ENCODE data around the gene GBX1. TPM values are rescaled to one million over a fixed set of nuclear protein-coding genes. Genes with fewer than 3 reads are reported as not detected.

Gene GBX1
- total and polyA plus RNA-seq, 2 donors: not detected

DNA sequence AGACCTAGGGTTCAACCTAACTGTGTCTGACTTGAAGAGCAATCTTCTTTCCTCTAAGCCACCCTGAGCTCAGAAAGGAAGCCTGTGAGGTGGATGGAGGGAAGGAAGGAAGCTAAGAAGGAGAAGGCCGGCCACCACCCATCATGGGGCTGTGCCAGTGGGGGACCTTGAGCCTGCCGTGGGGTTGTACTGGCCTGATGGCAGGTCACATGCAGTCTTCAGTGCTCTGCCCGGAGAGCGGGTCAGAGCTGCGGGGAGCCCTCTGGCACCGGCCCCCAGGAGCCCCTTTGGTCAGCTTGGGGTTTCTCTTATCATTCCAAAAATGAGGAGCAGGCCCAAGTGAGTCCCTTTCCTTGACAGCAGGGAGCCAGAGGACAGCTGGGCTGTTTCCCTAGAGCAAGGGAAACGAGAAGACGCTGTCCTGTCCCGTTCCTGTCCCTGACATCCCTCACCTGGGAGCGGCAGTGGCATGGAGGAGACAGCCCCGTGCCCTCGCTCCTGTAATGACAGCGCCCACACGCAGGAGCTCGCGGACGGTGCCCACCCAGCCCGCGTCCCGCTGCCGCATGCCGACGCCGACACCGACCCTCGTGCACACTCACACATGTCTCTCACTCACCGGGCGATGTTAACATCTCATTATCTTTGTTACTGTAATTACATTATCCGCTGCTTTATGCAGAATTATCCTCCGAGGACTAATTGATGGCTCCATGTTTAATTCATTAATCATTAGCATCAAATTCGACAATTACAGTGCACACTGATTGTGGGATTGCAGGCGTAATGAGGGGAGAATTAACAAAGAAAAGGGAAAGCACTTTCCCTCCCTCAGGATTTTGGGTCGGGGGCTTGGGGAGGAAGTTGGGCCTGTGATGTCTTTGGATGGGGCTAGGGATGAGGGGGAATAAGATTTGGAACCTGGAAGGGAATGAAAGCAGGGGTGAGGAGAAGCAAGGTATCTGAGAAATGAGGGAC is 31.3 kb downstream of the GBX1 start:
- Histone ChIP-seq H3K4me3 (ENCODE audit: low read depth, low read length) (no peak overlapping the region), H3K4me1 (ENCODE audit: insufficient read depth) (no peaks in the 10 kb centered on the region), H3K36me3 (ENCODE audit: insufficient read depth) (peaks cover 10% of the 10 kb centered on the region), H3K27ac (ENCODE audit: low read depth) (no peak overlapping the region)
- WGBS: 91% methylated on average over 33 of the region's 33 CpGs
- no peak for DNase-seq (ENCODE audit: extremely low spot score)

DNA sequence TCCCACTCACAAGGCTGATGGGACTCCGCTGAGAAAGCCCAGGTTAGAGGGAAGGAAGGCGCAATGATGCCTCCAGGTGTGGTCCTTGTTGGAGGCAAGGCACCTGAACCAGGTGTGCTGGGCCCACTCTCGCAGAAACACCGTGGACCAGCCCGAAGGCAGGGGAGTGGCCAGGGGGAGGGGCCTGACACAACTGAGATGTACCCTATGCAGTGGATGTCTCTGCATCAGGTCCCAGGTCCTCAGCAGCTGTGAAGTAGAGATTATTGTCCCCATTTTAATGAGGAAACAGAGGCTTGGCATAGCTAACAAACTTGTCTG is 32.0 kb downstream of the GBX1 start:
- no peak for DNase-seq (ENCODE audit: extremely low spot score)
- H3K4me1 ChIP-seq (ENCODE audit: insufficient read depth): no peaks in the 10 kb centered on the region
- WGBS: 92% methylated on average over 5 of the region's 5 CpGs
- no peak overlapping the region for H3K27ac ChIP-seq (ENCODE audit: low read depth)
- H3K4me3 ChIP-seq (ENCODE audit: low read depth, low read length): no peak overlapping the region
- H3K36me3 ChIP-seq (ENCODE audit: insufficient read depth): peaks cover 10% of the 10 kb centered on the region

- Histone ChIP-seq H3K36me3 (ENCODE audit: insufficient read depth) (peaks cover 10% of the 10 kb centered on the region), H3K27ac (ENCODE audit: low read depth) (no peak overlapping the region), H3K4me1 (ENCODE audit: insufficient read depth) (no peaks in the 10 kb centered on the region), H3K4me3 (ENCODE audit: low read depth, low read length) (no peak overlapping the region)
- WGBS: 94% methylated on average over 14 of the region's 14 CpGs
- DNase-seq (ENCODE audit: extremely low spot score): no peak
Observed at GRCh38 chr7:151134743-151135524, 32.6 kb downstream of the GBX1 start.

- DNase-seq (ENCODE audit: extremely low spot score): no peak
- H3K36me3 ChIP-seq (ENCODE audit: insufficient read depth): peaks cover 10% of the 10 kb centered on the region
- no peaks in the 10 kb centered on the region for H3K4me1 ChIP-seq (ENCODE audit: insufficient read depth)
- H3K4me3 ChIP-seq (ENCODE audit: low read depth, low read length): no peak overlapping the region
- 91% methylated on average over 24 of the region's 24 CpGs for WGBS
- H3K27ac ChIP-seq (ENCODE audit: low read depth): no peak overlapping the region
Observed at GRCh38 chr7:151133986-151134742, 33.3 kb downstream of the GBX1 start.

GRCh38 chr7:151133266-151133985 is 34.1 kb downstream of the GBX1 start:
- Histone ChIP-seq H3K4me1 (ENCODE audit: insufficient read depth) (no peaks in the 10 kb centered on the region), H3K27ac (ENCODE audit: low read depth) (no peak overlapping the region), H3K36me3 (ENCODE audit: insufficient read depth) (peaks cover 10% of the 10 kb centered on the region), H3K4me3 (ENCODE audit: low read depth, low read length) (no peak overlapping the region)
- WGBS: 91% methylated on average over 16 of the region's 16 CpGs
- DNase-seq (ENCODE audit: extremely low spot score): no peak

DNA sequence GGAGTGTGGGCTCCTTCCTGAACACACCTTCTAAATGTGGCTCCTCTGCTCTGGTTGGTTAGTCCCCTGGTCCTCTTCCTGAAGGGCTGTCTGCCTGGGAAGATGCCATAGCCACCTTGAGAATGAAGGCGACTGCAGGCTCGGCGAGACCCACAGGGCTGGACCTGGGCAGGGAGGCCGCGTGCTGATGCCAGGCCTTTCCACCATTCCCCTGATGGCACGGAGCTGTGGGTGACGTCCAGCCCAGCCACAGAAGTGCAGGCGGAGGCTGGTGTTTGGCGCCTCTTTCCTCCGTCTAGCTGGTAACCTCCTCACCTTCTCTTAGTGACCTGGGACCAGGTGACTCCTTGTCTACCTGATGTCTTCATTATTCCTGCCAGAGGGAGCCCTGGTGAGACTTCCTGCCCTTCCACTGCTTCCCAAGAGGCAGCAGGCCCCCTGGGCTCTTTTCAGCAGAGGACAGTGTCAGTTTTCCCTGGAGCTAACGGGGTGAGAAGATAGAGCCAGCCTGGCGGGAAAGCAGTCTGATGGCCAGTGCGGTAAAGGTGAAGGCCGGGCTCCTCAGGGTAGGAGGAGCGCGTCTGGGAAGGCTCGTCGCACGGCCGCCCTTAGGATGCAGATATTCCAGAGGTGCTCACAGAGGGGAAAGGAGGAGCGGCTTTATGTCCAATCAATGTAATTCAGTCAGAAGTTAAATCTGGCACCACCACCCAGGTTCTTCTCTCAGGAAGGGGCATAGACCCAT is 34.9 kb downstream of the GBX1 start:
- H3K27ac ChIP-seq (ENCODE audit: low read depth): no peak overlapping the region
- H3K36me3 ChIP-seq (ENCODE audit: insufficient read depth): peaks cover 10% of the 10 kb centered on the region
- 95% methylated on average over 21 of the region's 21 CpGs for WGBS
- no peak for DNase-seq (ENCODE audit: extremely low spot score)
- H3K4me1 ChIP-seq (ENCODE audit: insufficient read depth): no peaks in the 10 kb centered on the region
- no peak overlapping the region for H3K4me3 ChIP-seq (ENCODE audit: low read depth, low read length)

DNA sequence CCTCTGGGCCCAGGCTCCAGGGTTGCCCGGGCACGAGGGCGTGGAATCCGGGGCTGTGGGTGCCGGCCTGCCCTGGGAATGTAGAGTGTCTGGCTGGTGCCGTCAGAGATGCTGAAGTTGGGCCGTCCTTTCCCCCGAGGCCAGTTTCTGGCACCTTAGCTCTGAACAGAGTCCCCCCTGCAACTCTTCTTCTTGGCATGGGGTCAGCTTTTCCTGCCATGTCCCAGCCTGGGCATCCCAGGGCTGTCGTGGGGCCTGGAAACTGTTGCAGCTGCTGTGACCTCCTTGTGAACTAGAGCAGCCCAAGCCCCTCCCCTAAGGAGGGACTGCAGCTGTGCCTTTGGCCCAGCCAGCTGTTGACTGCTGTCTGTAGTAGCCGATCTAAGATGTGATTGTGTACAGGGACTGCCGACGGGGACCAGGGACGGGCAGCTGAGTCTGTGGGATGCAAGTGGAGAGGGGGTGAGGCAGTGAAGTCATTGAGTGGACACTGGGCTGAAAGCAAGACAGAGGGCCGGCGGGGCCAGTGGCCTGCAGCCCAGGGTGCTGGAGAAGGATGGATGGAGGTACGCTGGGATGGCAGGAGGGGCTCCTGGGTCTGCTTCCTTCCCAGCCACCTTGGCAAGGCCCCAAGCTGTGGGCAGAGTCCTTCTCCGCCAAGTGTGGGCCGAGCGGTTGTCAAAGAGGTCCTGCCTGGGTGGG is 35.8 kb downstream of the GBX1 start:
- H3K4me3 ChIP-seq (ENCODE audit: low read depth, low read length): no peak overlapping the region

DNA sequence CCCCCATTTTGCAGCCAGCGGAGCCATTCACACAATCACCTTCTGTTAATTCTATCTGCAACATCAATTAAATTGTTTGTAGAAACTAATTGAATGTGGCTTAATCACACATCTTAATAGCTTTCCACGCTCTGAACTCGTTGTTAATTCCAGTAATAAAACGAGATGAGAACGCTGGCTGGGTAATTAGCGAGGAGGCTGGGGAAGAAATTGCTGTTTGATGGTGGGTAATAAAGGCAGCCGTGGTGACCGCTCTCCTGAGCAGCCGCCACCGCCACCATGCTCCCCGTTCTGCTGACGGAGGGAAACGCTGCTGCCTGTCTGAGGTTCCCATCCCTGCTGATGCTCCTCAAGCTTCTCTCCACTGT is 36.3 kb downstream of the GBX1 start:
- 84% methylated on average over 13 of the region's 13 CpGs for WGBS
- no peak overlapping the region for H3K27ac ChIP-seq (ENCODE audit: low read depth)
- H3K4me1 ChIP-seq (ENCODE audit: insufficient read depth): no peaks in the 10 kb centered on the region
- peaks cover 8% of the 10 kb centered on the region for H3K36me3 ChIP-seq (ENCODE audit: insufficient read depth)
- DNase-seq (ENCODE audit: extremely low spot score): no peak
- H3K4me3 ChIP-seq (ENCODE audit: low read depth, low read length): no peak overlapping the region

More for the DNA sequence above, 35.8 kb downstream of the GBX1 start:
- no peak overlapping the region for H3K27ac ChIP-seq (ENCODE audit: low read depth)
- peaks cover 10% of the 10 kb centered on the region for H3K36me3 ChIP-seq (ENCODE audit: insufficient read depth)
- no peak for DNase-seq (ENCODE audit: extremely low spot score)
- 64% methylated on average over 19 of the region's 19 CpGs for WGBS
- H3K4me1 ChIP-seq (ENCODE audit: insufficient read depth): no peaks in the 10 kb centered on the region

DNA sequence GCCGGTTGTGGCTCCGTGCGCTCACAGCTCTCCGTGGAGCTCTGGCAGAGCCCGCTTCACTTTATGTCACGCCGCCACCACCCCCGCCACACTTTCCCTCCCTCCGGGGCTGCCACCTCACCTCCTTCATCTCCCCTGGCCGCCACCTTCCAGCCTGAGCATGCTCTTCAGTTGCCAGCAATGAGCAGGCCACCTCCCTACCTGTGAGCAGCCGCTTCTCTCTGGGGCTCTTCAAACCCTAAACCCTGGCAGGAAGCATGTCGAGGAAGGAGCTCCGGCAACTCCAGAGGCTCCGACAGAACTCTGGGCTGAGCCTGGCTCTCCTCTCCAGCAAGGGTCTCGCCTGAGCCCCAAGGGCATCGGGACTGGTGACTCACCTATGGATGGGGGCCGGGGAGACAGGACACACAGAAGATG is 36.7 kb downstream of the GBX1 start:
- WGBS: 89% methylated on average over 17 of the region's 17 CpGs
- Histone ChIP-seq H3K36me3 (ENCODE audit: insufficient read depth) (peaks cover 5% of the 10 kb centered on the region), H3K27ac (ENCODE audit: low read depth) (no peak overlapping the region), H3K4me3 (ENCODE audit: low read depth, low read length) (no peak overlapping the region), H3K4me1 (ENCODE audit: insufficient read depth) (no peaks in the 10 kb centered on the region)
- no peak for DNase-seq (ENCODE audit: extremely low spot score)

GRCh38 chr7:151129960-151130591 is 37.4 kb downstream of the GBX1 start:
- no peak overlapping the region for H3K4me3 ChIP-seq (ENCODE audit: low read depth, low read length)
- no peaks in the 10 kb centered on the region for H3K4me1 ChIP-seq (ENCODE audit: insufficient read depth)
- no peak overlapping the region for H3K27ac ChIP-seq (ENCODE audit: low read depth)
- peaks cover 5% of the 10 kb centered on the region for H3K36me3 ChIP-seq (ENCODE audit: insufficient read depth)
- 96% methylated on average over 9 of the region's 9 CpGs for WGBS
- DNase-seq (ENCODE audit: extremely low spot score): no peak

DNA sequence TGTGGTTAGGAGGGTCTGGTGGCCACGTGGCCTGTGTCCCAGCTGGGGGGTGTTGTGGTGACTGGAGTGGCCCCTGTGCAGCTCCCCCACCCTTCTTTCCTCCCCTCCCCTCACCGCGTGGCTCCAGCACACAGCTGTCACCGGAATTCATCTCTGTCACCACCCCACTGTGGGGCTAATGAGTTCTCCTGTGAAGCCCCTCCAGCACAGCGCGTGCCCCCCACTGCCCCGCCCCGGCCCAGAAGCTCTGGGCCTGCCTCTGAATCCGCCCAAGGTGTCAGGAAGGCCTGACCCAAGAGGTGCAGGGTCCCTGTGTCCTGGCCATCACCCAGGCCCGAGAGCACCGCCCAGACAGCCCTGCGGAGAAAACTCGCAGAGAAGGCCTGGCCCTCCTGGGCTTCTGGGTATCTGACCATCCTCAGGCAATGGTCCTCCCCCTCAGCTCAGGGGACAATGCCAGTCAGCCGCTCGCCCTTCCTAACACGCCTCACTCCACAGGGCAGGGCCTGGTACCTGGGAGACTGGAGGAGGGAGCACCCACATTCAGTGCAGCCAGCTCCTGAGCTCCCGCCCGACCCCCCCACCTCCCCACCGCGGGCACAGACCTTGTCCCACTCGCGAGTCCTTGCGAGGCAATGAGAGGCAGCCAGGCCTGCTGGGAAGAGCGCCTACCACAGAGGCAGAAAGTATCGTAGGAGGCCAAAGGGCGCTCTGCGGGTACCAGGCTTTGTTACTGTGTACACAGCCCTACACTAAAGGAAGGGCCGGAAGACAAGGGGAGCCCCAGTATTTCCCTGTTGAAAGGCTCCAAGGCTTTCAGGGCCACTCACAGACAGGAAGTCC is 38.2 kb downstream of the GBX1 start:
- WGBS: 89% methylated on average over 28 of the region's 28 CpGs
- H3K4me1 ChIP-seq (ENCODE audit: insufficient read depth): no peaks in the 10 kb centered on the region
- peaks cover 5% of the 10 kb centered on the region for H3K36me3 ChIP-seq (ENCODE audit: insufficient read depth)
- no peak overlapping the region for H3K4me3 ChIP-seq (ENCODE audit: low read depth, low read length)
- DNase-seq (ENCODE audit: extremely low spot score): no peak
- no peak overlapping the region for H3K27ac ChIP-seq (ENCODE audit: low read depth)

All from urinary bladder (tissue), 4 donors.